Activated T-helper 1 cell treated with anti-CD3 and anti-CD28 coated beads, Interleukin-12 subunit alpha, Interleukin-12 subunit beta, Interleukin-2, Interleukin-4 antibody, amounts not matched to agents 30 ng/mL and 10 ng/mL and 1 ng/mL, durations not matched to agents 14 hours and 24 hours and 36 hours (primary cell): ENCODE measurements around the gene AQP7. TPM values are rescaled to one million over a fixed set of nuclear protein-coding genes. Genes with fewer than 3 reads are reported as not detected.
"Not testable (repeated sequence)": the region's sequence is repeated elsewhere in the genome, so short reads cannot be mapped to it uniquely, and the experiment has no call there.

ENCODE experiments used
- DNase-seq: peaks from one replicate; pipeline ENCODE4 v3.0.0; 2021; ENCODE audit warnings: low spot score
- H3K27ac Mint-ChIP-seq: one replicate; pipeline ENCODE4 v1.8.0; 2021; ENCODE audit warnings: mild to moderate bottlenecking, mixed read lengths
- H3K27me3 Mint-ChIP-seq: one replicate; pipeline ENCODE4 v1.8.0; 2022; ENCODE audit warnings: mild to moderate bottlenecking, moderate library complexity, mixed read lengths; ENCODE audit not compliant: insufficient read depth
- H3K36me3 Mint-ChIP-seq: one replicate; pipeline ENCODE4 v1.8.0; 2021; ENCODE audit warnings: low read depth, mixed read lengths
- H3K4me1 Mint-ChIP-seq: one replicate; pipeline ENCODE4 v1.8.0; 2021; ENCODE audit warnings: low read depth, mixed read lengths
- H3K4me3 Mint-ChIP-seq: one replicate; pipeline ENCODE4 v1.8.0; 2021; ENCODE audit warnings: mild to moderate bottlenecking, moderate library complexity, mixed read lengths
- H3K9me3 Mint-ChIP-seq: one replicate; pipeline ENCODE4 v1.8.0; 2021; ENCODE audit warnings: mixed read lengths
- intact Hi-C: fragments of 100-400 bp; cut with micrococcal nuclease; formaldehyde crosslinking; loops from one replicate; pipeline ENCODE4 v1.15.1; 2024
- total RNA-seq: library from RNA; stranded (reverse); gene quantifications from 2 replicates; pipeline ENCODE4 v1.2.3, GENCODE V29; 2022

AQP7 gene
- total RNA-seq, 1 donor from 2014 or later = not detected

DNA sequence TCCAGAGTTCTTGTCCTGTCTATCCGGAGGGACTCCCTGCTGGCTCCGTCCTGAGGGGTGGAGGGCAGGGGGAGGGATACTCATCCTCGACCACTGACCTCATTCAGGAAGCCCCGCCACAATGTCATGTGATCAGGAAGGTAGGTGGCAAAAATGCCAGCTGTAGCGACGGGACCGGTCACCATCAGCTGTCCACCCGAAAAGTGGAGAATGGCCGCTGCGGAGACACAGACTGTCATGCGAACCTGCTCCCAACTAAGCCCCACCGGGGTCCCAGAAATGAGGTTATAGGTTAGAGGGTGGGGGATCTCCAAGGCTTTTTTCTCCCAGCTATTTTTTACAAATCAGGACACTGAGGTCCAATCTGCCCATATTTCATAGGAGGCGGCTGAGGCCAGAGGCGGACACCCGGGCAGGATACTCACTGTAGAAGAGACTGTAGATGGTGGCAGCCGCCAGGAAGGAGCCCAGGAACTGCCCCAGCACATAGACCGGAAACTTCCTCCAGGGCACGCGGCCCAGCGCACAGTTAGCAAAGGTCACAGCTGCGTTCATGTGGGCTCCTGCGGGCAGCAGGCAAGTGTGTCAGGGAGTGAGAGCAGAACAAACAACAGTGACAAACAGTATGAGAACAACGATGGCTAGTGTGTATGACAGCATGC is 16.3 kb downstream of the AQP7 start:
- intact Hi-C loops, H3K36me3 Mint-ChIP-seq, H3K27ac Mint-ChIP-seq: not testable (repeated sequence)

DNA sequence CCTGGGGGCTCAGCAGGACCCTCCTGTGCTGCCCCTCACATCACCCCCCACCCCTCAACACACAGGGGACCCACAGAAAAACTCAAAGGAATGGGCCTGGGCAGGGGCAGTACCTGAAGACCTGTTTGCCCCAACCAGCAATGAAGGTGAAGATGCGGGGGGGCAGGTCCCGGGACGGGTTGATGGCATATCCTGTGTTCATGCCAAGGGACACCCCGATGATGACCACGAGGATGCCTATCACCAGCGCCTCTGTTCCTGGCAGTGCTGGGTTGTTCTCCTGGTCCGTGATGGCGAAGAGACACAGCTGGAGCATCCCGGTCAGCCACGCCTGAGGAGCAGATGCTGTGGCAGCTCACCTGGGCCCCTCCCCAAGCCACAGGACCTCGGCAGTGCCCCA is 16.8 kb downstream of the AQP7 start:
- DNase-seq, H3K36me3 Mint-ChIP-seq, H3K27me3 Mint-ChIP-seq, H3K4me1 Mint-ChIP-seq, intact Hi-C loops, H3K4me3 Mint-ChIP-seq, H3K9me3 Mint-ChIP-seq, H3K27ac Mint-ChIP-seq: not testable (repeated sequence)

More for the DNA sequence above, 16.3 kb downstream of the AQP7 start:
- DNase-seq, H3K27me3 Mint-ChIP-seq, H3K4me1 Mint-ChIP-seq, H3K4me3 Mint-ChIP-seq, H3K9me3 Mint-ChIP-seq: not testable (repeated sequence)

- intact Hi-C loops, H3K4me1 Mint-ChIP-seq, H3K4me3 Mint-ChIP-seq, H3K27ac Mint-ChIP-seq, H3K36me3 Mint-ChIP-seq, DNase-seq, H3K9me3 Mint-ChIP-seq, H3K27me3 Mint-ChIP-seq: not testable (repeated sequence)
These were observed 19.0 kb downstream of the AQP7 start for GRCh38 chr9:33383396-33383795.

DNA sequence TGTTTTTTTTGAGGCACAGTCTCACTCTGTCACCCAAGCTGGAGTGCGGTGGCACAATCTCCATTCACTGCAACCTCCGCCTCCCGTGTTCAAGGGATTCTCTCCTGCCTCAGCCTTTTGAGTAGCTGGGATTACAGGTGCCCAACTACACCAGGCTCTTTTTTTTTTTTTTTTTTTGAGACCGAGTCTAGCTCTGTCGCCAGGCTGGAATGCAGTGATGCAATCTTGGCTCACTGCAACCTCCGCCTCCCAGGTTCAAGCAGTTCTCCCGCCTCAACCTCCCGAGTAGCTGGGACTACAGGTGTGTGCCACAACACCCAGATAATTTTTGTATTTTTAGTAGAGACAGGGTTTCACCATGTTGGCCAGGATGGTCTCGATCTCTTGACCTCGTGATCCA is 20.0 kb downstream of the AQP7 start:
- intact Hi-C loops, H3K4me1 Mint-ChIP-seq, H3K27ac Mint-ChIP-seq: not testable (repeated sequence)

GRCh38 chr9:33381231-33381791 is 21.1 kb downstream of the AQP7 start:
- no peaks in the 10 kb centered on the region for H3K9me3 Mint-ChIP-seq
- H3K27ac Mint-ChIP-seq = no peak overlapping the region
- DNase-seq = no peak
- no peaks in the 10 kb centered on the region for H3K4me1 Mint-ChIP-seq
- no peaks in the 10 kb centered on the region for H3K27me3 Mint-ChIP-seq
- intact Hi-C loops = no loop called here
- H3K36me3 Mint-ChIP-seq = peaks cover 2% of the 10 kb centered on the region
- no peak overlapping the region for H3K4me3 Mint-ChIP-seq

More for the DNA sequence above, 20.0 kb downstream of the AQP7 start:
- H3K36me3 Mint-ChIP-seq, H3K27me3 Mint-ChIP-seq, H3K9me3 Mint-ChIP-seq, DNase-seq, H3K4me3 Mint-ChIP-seq: not testable (repeated sequence)

- Mint-ChIP-seq H3K9me3 (no peaks in the 10 kb centered on the region), H3K27me3 (no peaks in the 10 kb centered on the region), H3K36me3 (peaks cover 2% of the 10 kb centered on the region), H3K4me1 (peaks cover 6% of the 10 kb centered on the region), H3K4me3 (no peak overlapping the region), H3K27ac (no peak overlapping the region)
- no peak for DNase-seq
- intact Hi-C loops = no loop called here
These were observed 21.8 kb downstream of the AQP7 start for GRCh38 chr9:33380390-33381094.

DNA sequence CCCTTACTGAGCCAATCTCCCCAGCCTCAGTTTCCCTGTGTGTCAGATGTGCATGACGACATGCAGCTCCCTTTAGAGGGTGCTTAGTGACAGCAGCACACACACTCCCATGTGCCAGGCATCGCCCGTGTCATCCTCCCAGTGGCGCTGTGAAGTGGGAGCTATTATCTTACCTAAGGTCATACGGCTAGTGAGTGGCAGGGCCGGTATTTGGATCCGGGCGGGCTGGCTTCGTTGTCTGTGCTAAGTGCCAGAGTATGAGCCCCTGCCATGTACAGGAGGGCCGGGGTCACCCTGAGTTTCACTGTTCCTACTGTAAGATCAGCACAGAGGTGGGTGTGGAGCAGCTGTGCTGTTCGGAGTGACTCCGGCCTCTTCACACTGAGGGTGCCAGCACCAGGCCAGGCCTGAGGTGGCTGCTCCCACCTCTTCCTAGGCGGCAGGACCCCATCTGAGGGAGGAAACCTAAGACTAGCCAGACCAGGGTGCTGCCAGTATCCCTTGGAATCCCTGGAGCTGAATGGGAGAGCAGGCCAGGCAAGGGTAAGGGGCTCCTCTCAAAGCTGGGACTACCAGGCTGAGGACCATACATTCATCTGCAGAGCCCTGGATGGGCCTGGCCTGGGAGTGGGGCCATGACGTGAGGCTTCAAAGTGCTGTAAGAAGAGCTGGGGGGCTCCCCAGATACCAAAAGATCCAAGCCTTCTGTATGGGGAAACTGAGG is 22.5 kb downstream of the AQP7 start:
- Mint-ChIP-seq H3K4me3 (no peak overlapping the region), H3K9me3 (no peaks in the 10 kb centered on the region), H3K27ac (no peak overlapping the region), H3K27me3 (no peaks in the 10 kb centered on the region), H3K4me1 (peaks cover 11% of the 10 kb centered on the region), H3K36me3 (peaks cover 2% of the 10 kb centered on the region)
- intact Hi-C loops = no loop called here
- no peak for DNase-seq

DNA sequence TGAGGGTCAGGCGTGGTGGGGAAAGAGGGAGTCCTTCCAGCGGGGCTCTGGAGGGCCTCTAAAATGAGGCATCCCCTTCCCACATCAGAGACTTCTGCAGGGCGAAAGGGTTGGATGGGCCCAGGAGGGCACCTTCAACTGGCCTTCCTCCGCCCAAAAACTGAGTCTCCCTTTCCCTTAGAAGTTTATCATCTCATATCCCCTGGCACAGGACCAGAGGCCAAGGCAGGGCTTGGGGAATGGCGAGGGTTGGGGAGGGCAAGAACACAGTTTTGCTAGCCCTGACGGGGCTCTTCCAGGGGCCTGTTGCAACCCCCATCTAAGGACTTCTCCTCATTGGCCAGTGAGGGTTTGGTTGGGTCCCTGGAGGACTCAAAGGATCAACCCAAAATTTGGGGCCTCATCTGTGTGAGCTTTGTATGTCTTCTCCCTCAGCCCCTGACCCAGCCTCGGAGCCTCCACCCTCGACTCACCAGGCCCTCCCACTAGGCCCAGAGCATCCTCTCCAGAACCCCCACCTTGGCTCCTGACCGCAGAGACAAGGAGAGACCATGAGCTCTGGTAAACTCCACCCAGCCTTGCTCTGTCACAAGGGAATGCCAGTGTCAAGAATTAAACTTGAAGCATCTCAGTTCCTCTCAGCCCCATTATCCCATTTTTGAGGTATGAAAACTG is 24.1 kb downstream of the AQP7 start:
- Mint-ChIP-seq H3K27ac (no peak overlapping the region), H3K36me3 (peaks cover 3% of the 10 kb centered on the region), H3K4me3 (no peak overlapping the region), H3K9me3 (no peaks in the 10 kb centered on the region), H3K27me3 (no peaks in the 10 kb centered on the region), H3K4me1 (peaks cover 14% of the 10 kb centered on the region)
- intact Hi-C loops = no loop called here
- DNase-seq = no peak

GRCh38 chr9:33377089-33377715 is 25.2 kb downstream of the AQP7 start:
- peaks cover 14% of the 10 kb centered on the region for H3K4me1 Mint-ChIP-seq
- H3K27me3 Mint-ChIP-seq = no peaks in the 10 kb centered on the region
- H3K9me3 Mint-ChIP-seq = no peaks in the 10 kb centered on the region
- DNase-seq = no peak
- no peak overlapping the region for H3K4me3 Mint-ChIP-seq
- H3K27ac Mint-ChIP-seq = no peak overlapping the region
- intact Hi-C loops = no loop called here
- H3K36me3 Mint-ChIP-seq = peaks cover 3% of the 10 kb centered on the region

DNA sequence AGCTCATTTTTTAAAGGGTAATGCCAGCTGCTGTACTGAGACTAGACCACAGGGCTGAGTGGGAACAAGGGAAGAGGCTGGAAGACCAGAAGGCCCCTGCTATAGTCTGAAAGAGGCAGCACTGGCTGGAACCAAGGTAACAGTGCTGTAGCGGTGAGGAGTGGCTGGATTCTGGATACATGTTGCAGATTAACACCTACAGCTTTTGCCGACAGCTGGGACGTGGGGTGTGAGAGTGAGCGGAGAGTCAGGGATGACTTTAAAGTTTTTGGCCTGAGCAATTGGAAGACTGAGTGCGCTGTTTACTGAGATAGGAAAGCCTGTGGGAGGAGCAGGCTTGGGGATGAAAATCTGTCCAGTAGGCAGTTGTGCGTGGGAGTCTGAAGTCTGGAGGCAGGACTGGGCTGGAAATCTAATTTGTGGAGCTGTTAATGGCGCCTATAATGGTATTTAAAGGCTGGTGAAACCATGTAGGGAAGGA is 26.5 kb downstream of the AQP7 start:
- peaks cover 14% of the 10 kb centered on the region for H3K4me1 Mint-ChIP-seq
- intact Hi-C loops = loop anchor here (1.0 to 2.0 kb wide), 4 partner anchors 27 to 90 kb away; no protein-coding TSS in a partner anchor

DNA sequence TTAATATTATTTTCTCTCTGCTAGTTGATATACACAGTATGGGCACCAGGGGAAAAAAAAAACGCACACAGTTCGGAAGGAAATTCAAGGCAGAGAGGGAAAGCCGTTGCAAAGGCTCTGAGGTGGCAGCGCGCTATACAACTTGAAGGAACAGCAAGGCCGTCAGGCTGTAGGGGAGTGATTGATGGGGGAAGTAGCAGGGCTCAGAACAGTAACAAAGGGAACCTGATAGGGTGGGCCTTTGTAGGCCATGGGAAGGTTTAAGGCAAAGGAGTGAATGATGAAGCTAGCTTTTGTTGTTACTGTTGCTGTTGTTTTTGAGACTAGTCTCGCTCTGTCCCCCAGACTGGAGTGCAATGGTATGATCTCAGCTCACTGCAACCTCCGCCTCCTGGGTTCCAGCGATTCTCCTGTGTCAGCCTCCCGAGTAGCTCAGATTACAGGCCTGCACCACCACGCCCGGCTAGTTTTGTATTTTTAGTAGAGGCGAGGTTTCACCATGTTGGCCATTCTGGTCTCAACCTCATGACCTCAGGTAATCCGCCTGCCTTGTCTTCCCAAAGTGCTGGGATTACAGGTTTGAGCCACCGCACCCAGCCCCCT is 27.0 kb downstream of the AQP7 start:
- H3K4me1 Mint-ChIP-seq = peaks cover 14% of the 10 kb centered on the region
- intact Hi-C loops = loop anchor here (1.0 to 2.0 kb wide), 4 partner anchors 28 to 91 kb away; no protein-coding TSS in a partner anchor
- H3K27me3 Mint-ChIP-seq = no peaks in the 10 kb centered on the region
- H3K9me3 Mint-ChIP-seq = no peaks in the 10 kb centered on the region
- no peak for DNase-seq
- H3K36me3 Mint-ChIP-seq = peaks cover 3% of the 10 kb centered on the region
- H3K27ac Mint-ChIP-seq = no peak overlapping the region
- H3K4me3 Mint-ChIP-seq = no peak overlapping the region

More for the DNA sequence above, 26.5 kb downstream of the AQP7 start:
- no peaks in the 10 kb centered on the region for H3K9me3 Mint-ChIP-seq
- H3K27me3 Mint-ChIP-seq = no peaks in the 10 kb centered on the region
- DNase-seq = no peak
- H3K27ac Mint-ChIP-seq = no peak overlapping the region
- H3K36me3 Mint-ChIP-seq = peaks cover 3% of the 10 kb centered on the region
- H3K4me3 Mint-ChIP-seq = no peak overlapping the region
